GM12891 (cell line): ENCODE measurements around the gene C2orf92.

ENCODE experiments used
- DNase-seq: peaks from one replicate; pipeline ENCODE4 v3.0.0; 2011; ENCODE audit warnings: low spot score; ENCODE audit not compliant: insufficient read length
- FAIRE-seq: peaks from 2 replicates; lab custom pipeline; 2011; peaks lifted over from hg19 to GRCh38; lab: Jason Lieb, UNC
- PAX5 ChIP-seq: IDR thresholded peaks from 2 replicates; pipeline ENCODE4 v1.6.1; 2011; ENCODE audit warnings: low read length, moderate library complexity, mild to moderate bottlenecking; ENCODE audit not compliant: insufficient read depth, severe bottlenecking
- POLR2A ChIP-seq: IDR thresholded peaks from 2 replicates; pipeline ENCODE4 v1.6.1; 2011; ENCODE audit warnings: low read depth, low read length, control low read depth
- POLR2AphosphoS5 ChIP-seq: IDR thresholded peaks from 2 replicates; pipeline ENCODE4 v1.6.1; 2011; ENCODE audit warnings: low read depth, low read length, control low read depth
- POU2F2 ChIP-seq: IDR thresholded peaks from 2 replicates; pipeline ENCODE4 v1.6.1; 2011; ENCODE audit warnings: low read depth, mild to moderate bottlenecking, control low read depth, low read length, moderate library complexity
- SPI1 ChIP-seq: IDR thresholded peaks from 2 replicates; pipeline ENCODE4 v1.6.1; 2011; ENCODE audit warnings: low read depth, low read length, control low read depth
- TAF1 ChIP-seq: IDR thresholded peaks from 2 replicates; pipeline ENCODE4 v1.6.1; 2011; ENCODE audit warnings: low read depth, low read length, control low read depth

Gene C2orf92

GRCh38 chr2:97742381-97742847 lies 72.9 kb downstream of the C2orf92 start:
- 0 out of 2 replicates have a peak, but pooled peaks have one; percentile 14 for TF ChIP-seq POLR2AphosphoS5
- TF ChIP-seq SPI1 = no peak
- no peak for TF ChIP-seq POLR2A
- FAIRE-seq = no peak

GRCh38 chr2:97743913-97744312 lies 74.4 kb downstream of the C2orf92 start:
- no peak for TF ChIP-seq PAX5
- TF ChIP-seq SPI1 = no peak
- TF ChIP-seq POLR2A = no peak
- no peak for TF ChIP-seq POU2F2
- no peak for TF ChIP-seq POLR2AphosphoS5
- no peak for TF ChIP-seq TAF1
- FAIRE-seq (no peak), DNase-seq (no peak)

More at GRCh38 chr2:97742381-97742847, 72.9 kb downstream of the C2orf92 start:
- no peak for DNase-seq

GRCh38 chr2:97745474-97746174 lies 76.1 kb downstream of the C2orf92 start:
- FAIRE-seq (peak; percentile 92), DNase-seq (no peak)
- TF ChIP-seq TAF1 = no peak
- TF ChIP-seq POU2F2 = no peak
- no peak for TF ChIP-seq POLR2AphosphoS5
- no peak for TF ChIP-seq SPI1
- TF ChIP-seq POLR2A = no peak
- TF ChIP-seq PAX5 = no peak

GRCh38 chr2:97747285-97747684 lies 77.8 kb downstream of the C2orf92 start:
- FAIRE-seq (no peak), DNase-seq (no peak)
- TF ChIP-seq PAX5 (no peak), POU2F2 (no peak), SPI1 (no peak), TAF1 (no peak), POLR2A (no peak), POLR2AphosphoS5 (no peak)

GRCh38 chr2:97747716-97748115 lies 78.2 kb downstream of the C2orf92 start:
- FAIRE-seq = no peak
- DNase-seq = no peak
- no peak for TF ChIP-seq POLR2A
- no peak for TF ChIP-seq POLR2AphosphoS5
- TF ChIP-seq POU2F2 = no peak
- no peak for TF ChIP-seq TAF1
- TF ChIP-seq PAX5 = no peak
- TF ChIP-seq SPI1 = no peak

- TF ChIP-seq SPI1 (no peak), POLR2AphosphoS5 (no peak), TAF1 (no peak), POU2F2 (no peak), PAX5 (no peak), POLR2A (no peak)
- FAIRE-seq (no peak), DNase-seq (no peak)
These were observed 80.1 kb downstream of the C2orf92 start for GRCh38 chr2:97749581-97749980.

- DNase-seq = no peak
- TF ChIP-seq POU2F2 = no peak
- no peak for TF ChIP-seq SPI1
- no peak for TF ChIP-seq TAF1
- TF ChIP-seq PAX5 = no peak
- TF ChIP-seq POLR2AphosphoS5 = no peak
- no peak for TF ChIP-seq POLR2A
- no peak for FAIRE-seq
These were observed 80.5 kb downstream of the C2orf92 start for GRCh38 chr2:97750017-97750416.

- DNase-seq = no peak
- TF ChIP-seq SPI1 = no peak
- no peak for TF ChIP-seq POLR2A
- TF ChIP-seq POLR2AphosphoS5 = no peak
- no peak for TF ChIP-seq PAX5
- no peak for TF ChIP-seq POU2F2
- no peak for TF ChIP-seq TAF1
- FAIRE-seq = no peak
These were observed 82.2 kb downstream of the C2orf92 start for GRCh38 chr2:97751752-97752151.
